ENCODE data around the gene SLC35F2. TPM values are rescaled to one million over a fixed set of nuclear protein-coding genes. Genes with fewer than 3 reads are reported as not detected.

SLC35F2 gene
- total RNA-seq, 1 donor from 2014 or later = 4.2 TPM

- no peak for ATAC-seq
- no peak for DNase-seq (ENCODE audit: low spot score)
- intact Hi-C loops (cut with DNase I) = no loop called here
These were observed 107.5 kb downstream of the SLC35F2 start for GRCh38 chr11:107751082-107751481.

- intact Hi-C loops (cut with DNase I) = no loop called here
- no peak for DNase-seq (ENCODE audit: low spot score)
- ATAC-seq = no peak
These were observed 108.3 kb downstream of the SLC35F2 start for GRCh38 chr11:107750313-107750712.

DNA sequence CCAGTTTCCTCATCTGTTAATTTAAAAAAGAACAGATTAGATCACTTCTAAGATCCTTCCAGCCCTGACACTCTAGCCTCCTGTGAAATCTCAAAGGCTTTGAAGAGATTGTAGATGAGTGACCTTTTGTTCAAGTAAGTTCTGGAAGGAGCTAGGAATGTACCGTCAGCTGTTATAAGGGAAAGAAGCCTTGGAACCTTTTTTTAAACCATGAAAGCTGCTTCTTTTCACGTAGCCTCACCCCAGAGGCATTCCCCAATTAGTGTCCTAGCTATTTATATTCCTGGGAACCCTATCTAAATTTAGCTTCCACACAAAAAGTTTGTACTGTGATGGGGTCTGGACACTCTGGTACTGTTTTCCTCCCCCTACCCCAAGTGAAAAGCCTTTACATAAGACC lies 111.0 kb downstream of the SLC35F2 start:
- intact Hi-C loops (cut with DNase I) = no loop called here
- ATAC-seq = peak; percentile 87
- DNase-seq (ENCODE audit: low spot score) = no peak

- intact Hi-C loops (cut with DNase I) = no loop called here
- DNase-seq (ENCODE audit: low spot score) = no peak
- no peak for ATAC-seq
These were observed 113.9 kb downstream of the SLC35F2 start for GRCh38 chr11:107744736-107745135.

- intact Hi-C loops (cut with DNase I) = no loop called here
- ATAC-seq (no peak), DNase-seq (ENCODE audit: low spot score) (no peak)
These were observed 115.4 kb downstream of the SLC35F2 start for GRCh38 chr11:107743191-107743590.

- intact Hi-C loops (cut with DNase I) = no loop called here
- ATAC-seq = no peak
- DNase-seq (ENCODE audit: low spot score) = no peak
These were observed 117.4 kb downstream of the SLC35F2 start for GRCh38 chr11:107741044-107741823.

Other genes with a start within 250 kb of the SLC35F2 start
- gene SLN, start 146.7 kb downstream of the SLC35F2 start, total RNA-seq = not detected
- 2.3 TPM for gene RAB39A, start 69.7 kb upstream of the SLC35F2 start, total RNA-seq
- 41.5 TPM for gene CUL5, start 150.1 kb upstream of the SLC35F2 start, total RNA-seq

All from sciatic nerve (tissue), 2 donors.